ENCODE results near the gene DEPP1.

- TF ChIP-seq HES4 (CRISPR knock-in tag; IDR thresholded peaks at IDR 0.05; ENCODE audit: borderline replicate concordance) (no peak), CTCF (CRISPR knock-in tag; IDR thresholded peaks at IDR 0.05) (no peak), MAX (IDR thresholded peaks at IDR 0.05) (no peak), FOXP1 (IDR thresholded peaks at IDR 0.05) (no peak), FOXP1 (CRISPR knock-in tag; IDR thresholded peaks at IDR 0.05) (no peak), AKNA (CRISPR knock-in tag; IDR thresholded peaks at IDR 0.05; ENCODE audit: borderline replicate concordance) (no peak), ZNF780A (CRISPR knock-in tag; IDR thresholded peaks at IDR 0.05) (no peak), PHF20 (CRISPR knock-in tag; IDR thresholded peaks at IDR 0.05) (no peak), SALL1 (CRISPR knock-in tag; IDR thresholded peaks at IDR 0.05) (no peak), ATF2 (CRISPR knock-in tag; IDR thresholded peaks at IDR 0.05) (no peak), HDAC6 (IDR thresholded peaks at IDR 0.05; ENCODE audit: low read depth, low read length) (no peak), KAT7 (CRISPR knock-in tag; IDR thresholded peaks at IDR 0.05; ENCODE audit: borderline replicate concordance) (no peak)
- TF ChIP-seq, protein P1, sequence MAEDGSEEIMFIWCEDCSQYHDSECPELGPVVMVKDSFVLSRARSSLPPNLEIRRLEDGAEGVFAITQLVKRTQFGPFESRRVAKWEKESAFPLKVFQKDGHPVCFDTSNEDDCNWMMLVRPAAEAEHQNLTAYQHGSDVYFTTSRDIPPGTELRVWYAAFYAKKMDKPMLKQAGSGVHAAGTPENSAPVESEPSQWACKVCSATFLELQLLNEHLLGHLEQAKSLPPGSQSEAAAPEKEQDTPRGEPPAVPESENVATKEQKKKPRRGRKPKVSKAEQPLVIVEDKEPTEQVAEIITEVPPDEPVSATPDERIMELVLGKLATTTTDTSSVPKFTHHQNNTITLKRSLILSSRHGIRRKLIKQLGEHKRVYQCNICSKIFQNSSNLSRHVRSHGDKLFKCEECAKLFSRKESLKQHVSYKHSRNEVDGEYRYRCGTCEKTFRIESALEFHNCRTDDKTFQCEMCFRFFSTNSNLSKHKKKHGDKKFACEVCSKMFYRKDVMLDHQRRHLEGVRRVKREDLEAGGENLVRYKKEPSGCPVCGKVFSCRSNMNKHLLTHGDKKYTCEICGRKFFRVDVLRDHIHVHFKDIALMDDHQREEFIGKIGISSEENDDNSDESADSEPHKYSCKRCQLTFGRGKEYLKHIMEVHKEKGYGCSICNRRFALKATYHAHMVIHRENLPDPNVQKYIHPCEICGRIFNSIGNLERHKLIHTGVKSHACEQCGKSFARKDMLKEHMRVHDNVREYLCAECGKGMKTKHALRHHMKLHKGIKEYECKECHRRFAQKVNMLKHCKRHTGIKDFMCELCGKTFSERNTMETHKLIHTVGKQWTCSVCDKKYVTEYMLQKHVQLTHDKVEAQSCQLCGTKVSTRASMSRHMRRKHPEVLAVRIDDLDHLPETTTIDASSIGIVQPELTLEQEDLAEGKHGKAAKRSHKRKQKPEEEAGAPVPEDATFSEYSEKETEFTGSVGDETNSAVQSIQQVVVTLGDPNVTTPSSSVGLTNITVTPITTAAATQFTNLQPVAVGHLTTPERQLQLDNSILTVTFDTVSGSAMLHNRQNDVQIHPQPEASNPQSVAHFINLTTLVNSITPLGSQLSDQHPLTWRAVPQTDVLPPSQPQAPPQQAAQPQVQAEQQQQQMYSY (CRISPR knock-in tag; IDR thresholded peaks at IDR 0.05) = no peak
Measured at GRCh38 chr10:44958196-44958897, 20.3 kb downstream of the DEPP1 start.
